Measurements from ENCODE around the gene RPS6KA2. TPM values are rescaled to one million over a fixed set of nuclear protein-coding genes. Genes with fewer than 3 reads are reported as not detected.

Gene RPS6KA2
- total and polyA plus RNA-seq, 2 experiments from 2014 or later: 12.5 to 25.3 TPM

DNA sequence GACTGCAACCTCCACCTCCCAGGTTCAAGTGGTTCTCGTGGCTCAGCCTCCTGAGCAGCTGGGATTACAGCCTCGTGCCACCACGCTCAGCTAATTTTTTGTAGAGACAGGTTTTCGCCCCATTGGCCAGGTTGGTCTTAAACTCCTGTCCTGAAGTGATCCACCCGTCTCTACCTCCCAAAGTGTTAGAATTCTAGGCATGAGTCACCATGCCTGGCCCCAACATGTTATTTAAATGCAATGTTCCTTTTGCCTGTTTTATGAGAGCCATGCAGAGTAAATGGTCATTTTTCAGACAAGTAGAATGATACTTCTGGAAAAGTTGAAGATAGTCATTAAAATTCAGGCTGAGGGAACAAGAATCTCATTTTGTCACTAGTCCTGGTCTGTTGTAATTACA lies 43.8 kb upstream of the RPS6KA2 start:
- Mint-ChIP-seq H3K4me1 (peaks cover 25% of the 10 kb centered on the region), H3K9me3 (no peaks in the 10 kb centered on the region), H3K27ac (no peak overlapping the region), H3K36me3 (ENCODE audit: low read depth) (no peaks in the 10 kb centered on the region), H3K27me3 (ENCODE audit: insufficient read depth, low read depth, poor library complexity) (peaks cover 6% of the 10 kb centered on the region), H3K4me3 (no peak overlapping the region)
- H3K4me2 ChIP-seq: no peak overlapping the region
- no peaks in the 10 kb centered on the region for H3K36me3 ChIP-seq (ENCODE audit: insufficient read depth)
- ATAC-seq: no peak
- no peak overlapping the region for H3K27ac ChIP-seq (ENCODE audit: low read depth)
- no peak overlapping the region for H3K4me3 ChIP-seq
- no peaks in the 10 kb centered on the region; the same call in 1 of the 2 replicates for H4K20me1 ChIP-seq (replicated peaks; ENCODE audit: insufficient read depth)
- no peak for DNase-seq (ENCODE audit: low spot score)
- TF ChIP-seq STAT1 (IDR thresholded peaks at IDR 0.05; ENCODE audit: unreplicated experiment): no peak
- TF ChIP-seq, protein P1, sequence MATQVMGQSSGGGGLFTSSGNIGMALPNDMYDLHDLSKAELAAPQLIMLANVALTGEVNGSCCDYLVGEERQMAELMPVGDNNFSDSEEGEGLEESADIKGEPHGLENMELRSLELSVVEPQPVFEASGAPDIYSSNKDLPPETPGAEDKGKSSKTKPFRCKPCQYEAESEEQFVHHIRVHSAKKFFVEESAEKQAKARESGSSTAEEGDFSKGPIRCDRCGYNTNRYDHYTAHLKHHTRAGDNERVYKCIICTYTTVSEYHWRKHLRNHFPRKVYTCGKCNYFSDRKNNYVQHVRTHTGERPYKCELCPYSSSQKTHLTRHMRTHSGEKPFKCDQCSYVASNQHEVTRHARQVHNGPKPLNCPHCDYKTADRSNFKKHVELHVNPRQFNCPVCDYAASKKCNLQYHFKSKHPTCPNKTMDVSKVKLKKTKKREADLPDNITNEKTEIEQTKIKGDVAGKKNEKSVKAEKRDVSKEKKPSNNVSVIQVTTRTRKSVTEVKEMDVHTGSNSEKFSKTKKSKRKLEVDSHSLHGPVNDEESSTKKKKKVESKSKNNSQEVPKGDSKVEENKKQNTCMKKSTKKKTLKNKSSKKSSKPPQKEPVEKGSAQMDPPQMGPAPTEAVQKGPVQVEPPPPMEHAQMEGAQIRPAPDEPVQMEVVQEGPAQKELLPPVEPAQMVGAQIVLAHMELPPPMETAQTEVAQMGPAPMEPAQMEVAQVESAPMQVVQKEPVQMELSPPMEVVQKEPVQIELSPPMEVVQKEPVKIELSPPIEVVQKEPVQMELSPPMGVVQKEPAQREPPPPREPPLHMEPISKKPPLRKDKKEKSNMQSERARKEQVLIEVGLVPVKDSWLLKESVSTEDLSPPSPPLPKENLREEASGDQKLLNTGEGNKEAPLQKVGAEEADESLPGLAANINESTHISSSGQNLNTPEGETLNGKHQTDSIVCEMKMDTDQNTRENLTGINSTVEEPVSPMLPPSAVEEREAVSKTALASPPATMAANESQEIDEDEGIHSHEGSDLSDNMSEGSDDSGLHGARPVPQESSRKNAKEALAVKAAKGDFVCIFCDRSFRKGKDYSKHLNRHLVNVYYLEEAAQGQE (IDR thresholded peaks at IDR 0.05; ENCODE audit: unreplicated experiment): no peak
- TF ChIP-seq POLR2AphosphoS5 (IDR thresholded peaks at IDR 0.05; ENCODE audit: low read depth): no peak
- no peak for TF ChIP-seq ZNF331 (CRISPR knock-in tag; IDR thresholded peaks at IDR 0.05; ENCODE audit: low read depth)
- TF ChIP-seq EZH2 (IDR thresholded peaks at IDR 0.05; ENCODE audit: low read depth, unreplicated experiment): no peak
- TF ChIP-seq ZNF114 (CRISPR knock-in tag; IDR thresholded peaks at IDR 0.05): no peak
- no peak for TF ChIP-seq NANOG (IDR thresholded peaks at IDR 0.05; ENCODE audit: borderline replicate concordance)
- H3K4me1 ChIP-seq (ENCODE audit: insufficient read depth): no peaks in the 10 kb centered on the region
- no peaks in the 10 kb centered on the region for H3F3A ChIP-seq (replicated peaks; ENCODE audit: low read depth)
- H2AFZ ChIP-seq: no peak overlapping the region
- no peaks in the 10 kb centered on the region for H3K9me2 ChIP-seq (ENCODE audit: insufficient read depth)
- H3K27me3 ChIP-seq (ENCODE audit: insufficient read depth): no peaks in the 10 kb centered on the region
- no peaks in the 10 kb centered on the region for H3K79me2 ChIP-seq (replicated peaks; ENCODE audit: insufficient read depth)

DNA sequence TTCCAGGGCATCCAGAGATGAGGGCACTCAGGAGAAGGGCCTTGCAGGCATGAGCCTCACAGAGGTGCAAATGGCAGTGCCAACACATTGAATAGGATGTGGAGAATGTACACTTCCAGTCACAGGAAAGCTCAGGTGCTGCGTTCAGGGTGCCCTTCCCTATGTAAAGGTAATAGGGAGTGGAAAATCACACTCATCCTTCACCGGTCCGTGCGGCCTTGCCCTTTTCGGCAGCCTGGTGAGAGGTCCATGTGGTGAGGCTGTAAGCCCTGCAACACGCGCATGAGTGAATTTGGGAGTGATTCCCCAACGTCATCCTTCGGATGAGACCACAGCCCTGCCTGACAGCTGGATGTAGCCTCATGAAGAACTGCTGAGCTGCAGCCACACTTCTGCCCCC lies 43.0 kb upstream of the RPS6KA2 start:
- peaks cover 25% of the 10 kb centered on the region for H3K4me1 Mint-ChIP-seq
- H3K9me3 Mint-ChIP-seq: no peaks in the 10 kb centered on the region
- no peak overlapping the region for H3K4me2 ChIP-seq
- no peaks in the 10 kb centered on the region for H3K79me2 ChIP-seq (replicated peaks; ENCODE audit: insufficient read depth)
- no peak overlapping the region for H3K27ac Mint-ChIP-seq
- H3K36me3 Mint-ChIP-seq (ENCODE audit: low read depth): no peaks in the 10 kb centered on the region
- no peak overlapping the region for H2AFZ ChIP-seq
- no peaks in the 10 kb centered on the region for H3F3A ChIP-seq (replicated peaks; ENCODE audit: low read depth)
- no peak overlapping the region for H3K4me3 ChIP-seq
- no peak for TF ChIP-seq EZH2 (IDR thresholded peaks at IDR 0.05; ENCODE audit: low read depth, unreplicated experiment)
- no peak for TF ChIP-seq STAT1 (IDR thresholded peaks at IDR 0.05; ENCODE audit: unreplicated experiment)
- TF ChIP-seq, protein P2, sequence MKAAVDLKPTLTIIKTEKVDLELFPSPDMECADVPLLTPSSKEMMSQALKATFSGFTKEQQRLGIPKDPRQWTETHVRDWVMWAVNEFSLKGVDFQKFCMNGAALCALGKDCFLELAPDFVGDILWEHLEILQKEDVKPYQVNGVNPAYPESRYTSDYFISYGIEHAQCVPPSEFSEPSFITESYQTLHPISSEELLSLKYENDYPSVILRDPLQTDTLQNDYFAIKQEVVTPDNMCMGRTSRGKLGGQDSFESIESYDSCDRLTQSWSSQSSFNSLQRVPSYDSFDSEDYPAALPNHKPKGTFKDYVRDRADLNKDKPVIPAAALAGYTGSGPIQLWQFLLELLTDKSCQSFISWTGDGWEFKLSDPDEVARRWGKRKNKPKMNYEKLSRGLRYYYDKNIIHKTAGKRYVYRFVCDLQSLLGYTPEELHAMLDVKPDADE (IDR thresholded peaks at IDR 0.05): no peak
- no peak for TF ChIP-seq CREB1 (CRISPR knock-in tag; IDR thresholded peaks at IDR 0.05; ENCODE audit: low read depth)
- TF ChIP-seq JUNB (IDR thresholded peaks at IDR 0.05; ENCODE audit: unreplicated experiment): no peak
- no peak for ATAC-seq
- H3K27me3 ChIP-seq (ENCODE audit: insufficient read depth): no peaks in the 10 kb centered on the region
- no peaks in the 10 kb centered on the region; the same call in 1 of the 2 replicates for H4K20me1 ChIP-seq (replicated peaks; ENCODE audit: insufficient read depth)
- H3K9me2 ChIP-seq (ENCODE audit: insufficient read depth): no peaks in the 10 kb centered on the region
- peaks cover 6% of the 10 kb centered on the region for H3K27me3 Mint-ChIP-seq (ENCODE audit: insufficient read depth, low read depth, poor library complexity)
- H3K4me3 Mint-ChIP-seq: no peak overlapping the region
- H3K36me3 ChIP-seq (ENCODE audit: insufficient read depth): no peaks in the 10 kb centered on the region
- no peaks in the 10 kb centered on the region for H3K4me1 ChIP-seq (ENCODE audit: insufficient read depth)
- DNase-seq (ENCODE audit: low spot score): no peak
- no peak overlapping the region for H3K27ac ChIP-seq (ENCODE audit: low read depth)
